Measurements from ENCODE around the gene KLHL10. TPM values are rescaled to one million over a fixed set of nuclear protein-coding genes. Genes with fewer than 3 reads are reported as not detected.

The KLHL10 gene
- total and polyA plus RNA-seq, 2 of the 13 experiments (the other 11 are each of a cell fraction or from before 2014, with no cell fraction given): 0.04 to 0.08 TPM

- TF ChIP-seq USF2 (IDR thresholded peaks at IDR 0.05; ENCODE audit: low read depth, low read length) (no peak), USF2 (CRISPR knock-in tag; IDR thresholded peaks at IDR 0.05; ENCODE audit: borderline replicate concordance) (no peak), MLX (CRISPR knock-in tag; IDR thresholded peaks at IDR 0.05) (no peak), PPARG (CRISPR knock-in tag; conservative IDR thresholded peaks at IDR 0.05) (0 out of 2 replicates have a peak, but pooled peaks have one; percentile 15), ETV6 (CRISPR knock-in tag; conservative IDR thresholded peaks at IDR 0.05) (no peak; the same call in 1 of the 2 replicates), TSC22D2 (CRISPR knock-in tag; IDR thresholded peaks at IDR 0.05; ENCODE audit: borderline replicate concordance) (no peak), ZNF260 (CRISPR knock-in tag; IDR thresholded peaks at IDR 0.05; ENCODE audit: borderline replicate concordance, low read depth) (0 out of 2 replicates have a peak, but pooled peaks have one; percentile 68), DMAP1 (CRISPR knock-in tag; IDR thresholded peaks at IDR 0.05) (no peak), DNMT1 (CRISPR knock-in tag; IDR thresholded peaks at IDR 0.05) (0 out of 2 replicates have a peak, but pooled peaks have one; percentile 31), ZFY (CRISPR knock-in tag; IDR thresholded peaks at IDR 0.05) (peak; percentile 98), ZNF674 (CRISPR knock-in tag; IDR thresholded peaks at IDR 0.05; ENCODE audit: low read depth) (peak; percentile 62; the same call in 1 of the 2 replicates), FIP1L1 (IDR thresholded peaks at IDR 0.05; ENCODE audit: borderline replicate concordance, insufficient read depth, low read depth, low read length) (0 out of 2 replicates have a peak, but pooled peaks have one; percentile 27), MATR3 (CRISPR knock-in tag; IDR thresholded peaks at IDR 0.05) (no peak), ZNF792 (CRISPR knock-in tag; IDR thresholded peaks at IDR 0.05) (peak; percentile 29), SP5 (CRISPR knock-in tag; IDR thresholded peaks at IDR 0.05; ENCODE audit: borderline replicate concordance, low read depth) (peak; percentile 34; the same call in 1 of the 2 replicates), ZNF362 (CRISPR knock-in tag; IDR thresholded peaks at IDR 0.05; ENCODE audit: borderline replicate concordance) (peak; percentile 58; the same call in 1 of the 2 replicates), ZBTB42 (CRISPR knock-in tag; IDR thresholded peaks at IDR 0.05) (peak; percentile 79; the same call in 1 of the 2 replicates), ZBTB43 (CRISPR knock-in tag; conservative IDR thresholded peaks at IDR 0.05) (peak; percentile 84), LRRFIP1 (CRISPR knock-in tag; conservative IDR thresholded peaks at IDR 0.05) (no peak), ZNF556 (CRISPR knock-in tag; IDR thresholded peaks at IDR 0.05; ENCODE audit: borderline replicate concordance) (peak; percentile 89), ONECUT2 (CRISPR knock-in tag; IDR thresholded peaks at IDR 0.05) (no peak), RFX3 (CRISPR knock-in tag; IDR thresholded peaks at IDR 0.05) (no peak)
These were observed 25.9 kb upstream of the KLHL10 start, which contains the start of gene P3H4 (continued) for GRCh38 chr17:41811549-41812380.
